Osteoblast (primary cell): ENCODE measurements around the gene ZBP1. TPM values are rescaled to one million over a fixed set of nuclear protein-coding genes. Genes with fewer than 3 reads are reported as not detected.

Experiments used
- DNase-seq: peaks from one replicate; pipeline ENCODE4 v3.0.0; 2011; ENCODE audit warnings: low spot score, mixed read lengths; ENCODE audit not compliant: insufficient read length; ENCODE audit errors: missing footprints
- H2AFZ ChIP-seq: 2 replicates; pipeline ENCODE4 v1.6.0; 2011; ENCODE audit warnings: mild to moderate bottlenecking, low read length
- H3K27ac ChIP-seq: 2 replicates; pipeline ENCODE4 v1.5.1; 2011; ENCODE audit warnings: mild to moderate bottlenecking, low read depth, low read length, moderate library complexity
- H3K27me3 ChIP-seq: 2 replicates; pipeline ENCODE4 v1.6.0; 2012; ENCODE audit warnings: mild to moderate bottlenecking, control low read depth, inconsistent platforms, low read length, moderate library complexity; ENCODE audit not compliant: insufficient read depth
- H3K36me3 ChIP-seq: 2 replicates; pipeline ENCODE4 v1.5.1; 2011; ENCODE audit warnings: mild to moderate bottlenecking, low read length, control low read depth, moderate library complexity; ENCODE audit not compliant: insufficient read depth
- H3K4me1 ChIP-seq: 2 replicates; pipeline ENCODE4 v1.5.1; 2011; ENCODE audit warnings: mild to moderate bottlenecking, low read length, control low read depth, moderate library complexity; ENCODE audit not compliant: insufficient read depth
- H3K4me2 ChIP-seq: 2 replicates; pipeline ENCODE4 v1.6.0; 2011; ENCODE audit warnings: mild to moderate bottlenecking, low read length; ENCODE audit not compliant: insufficient read depth
- H3K4me3 ChIP-seq: fragments of 200-600 bp; sonication (generic); 3 replicates; pipeline ENCODE4 v1.5.1; 2012; ENCODE audit warnings: mild to moderate bottlenecking, low read length, inconsistent platforms; ENCODE audit not compliant: insufficient read depth
- H3K79me2 ChIP-seq: 2 replicates; pipeline ENCODE4 v1.6.0; 2012; ENCODE audit warnings: mild to moderate bottlenecking, low read length, control low read depth, inconsistent platforms; ENCODE audit not compliant: insufficient read depth
- H3K9me3 ChIP-seq: 2 replicates; pipeline ENCODE4 v1.5.1; 2011; ENCODE audit warnings: low read depth, low read length, control low read depth
- H4K20me1 ChIP-seq: 2 replicates; pipeline ENCODE4 v1.6.0; 2012; ENCODE audit warnings: mild to moderate bottlenecking, low read length, control low read depth; ENCODE audit not compliant: insufficient read depth
- total RNA-seq: library from RNA; depleted of rRNA; stranded (reverse); fragments of >200 nt; gene quantifications from 2 replicates; pipeline ENCODE4 v1.2.3, GENCODE V29; 2012
- TF ChIP-seq, protein P1 (sequence below): IDR thresholded peaks from 2 replicates; pipeline ENCODE4 v1.5.1; 2011; ENCODE audit warnings: mild to moderate bottlenecking, low read depth, low read length, moderate library complexity; ENCODE audit errors: extremely low read depth

Gene ZBP1
- total RNA-seq, 1 donor: not detected

DNA sequence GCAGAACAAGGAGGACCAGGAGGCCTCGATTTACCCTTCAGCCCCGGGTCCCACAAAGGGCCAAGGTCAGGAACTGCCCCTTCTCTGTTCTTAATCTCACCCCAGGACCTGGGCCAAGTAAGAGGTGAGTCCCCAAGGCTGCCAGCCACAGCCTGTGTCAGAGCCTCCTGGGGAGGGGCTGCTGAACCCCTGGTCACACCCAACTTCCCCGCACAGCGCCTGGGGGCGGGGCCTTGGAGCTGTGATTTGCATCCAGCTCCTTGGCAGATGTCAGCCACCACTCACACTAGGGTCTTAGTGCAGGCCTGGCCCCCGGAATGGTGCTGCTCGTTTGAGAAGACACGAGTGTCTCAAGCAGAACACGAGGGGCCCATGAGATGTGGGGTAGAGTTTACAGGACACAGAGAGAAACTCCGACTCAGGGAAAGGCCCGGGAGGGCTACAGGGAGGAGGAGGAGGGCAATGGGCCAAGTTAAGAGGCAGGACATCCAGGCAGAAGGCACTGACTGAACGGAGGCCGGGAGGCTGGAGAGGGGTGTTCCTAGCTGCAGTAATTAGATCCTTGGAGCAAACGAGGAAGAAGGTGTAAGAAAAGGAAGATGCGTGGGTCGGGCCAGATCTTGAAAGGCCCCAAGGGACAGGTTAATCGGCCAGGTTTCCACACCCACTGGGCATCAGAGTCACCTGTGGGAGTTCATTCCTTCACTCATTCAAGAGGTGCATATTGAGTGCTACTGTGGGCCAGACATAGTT is 26.9 kb downstream of the ZBP1 start:
- peak; percentile 87 for DNase-seq
- H3K4me1 ChIP-seq: no peaks in the 10 kb centered on the region
- H3K4me2 ChIP-seq: no peak overlapping the region
- no peak overlapping the region for H3K27ac ChIP-seq
- TF ChIP-seq, protein P1, sequence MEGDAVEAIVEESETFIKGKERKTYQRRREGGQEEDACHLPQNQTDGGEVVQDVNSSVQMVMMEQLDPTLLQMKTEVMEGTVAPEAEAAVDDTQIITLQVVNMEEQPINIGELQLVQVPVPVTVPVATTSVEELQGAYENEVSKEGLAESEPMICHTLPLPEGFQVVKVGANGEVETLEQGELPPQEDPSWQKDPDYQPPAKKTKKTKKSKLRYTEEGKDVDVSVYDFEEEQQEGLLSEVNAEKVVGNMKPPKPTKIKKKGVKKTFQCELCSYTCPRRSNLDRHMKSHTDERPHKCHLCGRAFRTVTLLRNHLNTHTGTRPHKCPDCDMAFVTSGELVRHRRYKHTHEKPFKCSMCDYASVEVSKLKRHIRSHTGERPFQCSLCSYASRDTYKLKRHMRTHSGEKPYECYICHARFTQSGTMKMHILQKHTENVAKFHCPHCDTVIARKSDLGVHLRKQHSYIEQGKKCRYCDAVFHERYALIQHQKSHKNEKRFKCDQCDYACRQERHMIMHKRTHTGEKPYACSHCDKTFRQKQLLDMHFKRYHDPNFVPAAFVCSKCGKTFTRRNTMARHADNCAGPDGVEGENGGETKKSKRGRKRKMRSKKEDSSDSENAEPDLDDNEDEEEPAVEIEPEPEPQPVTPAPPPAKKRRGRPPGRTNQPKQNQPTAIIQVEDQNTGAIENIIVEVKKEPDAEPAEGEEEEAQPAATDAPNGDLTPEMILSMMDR: no peak
- H3K27me3 ChIP-seq: no peaks in the 10 kb centered on the region
- H3K9me3 ChIP-seq: no peaks in the 10 kb centered on the region
- no peaks in the 10 kb centered on the region for H4K20me1 ChIP-seq
- H2AFZ ChIP-seq: no peak overlapping the region
- H3K4me3 ChIP-seq: no peak overlapping the region
- no peaks in the 10 kb centered on the region for H3K36me3 ChIP-seq
- H3K79me2 ChIP-seq: no peaks in the 10 kb centered on the region

DNA sequence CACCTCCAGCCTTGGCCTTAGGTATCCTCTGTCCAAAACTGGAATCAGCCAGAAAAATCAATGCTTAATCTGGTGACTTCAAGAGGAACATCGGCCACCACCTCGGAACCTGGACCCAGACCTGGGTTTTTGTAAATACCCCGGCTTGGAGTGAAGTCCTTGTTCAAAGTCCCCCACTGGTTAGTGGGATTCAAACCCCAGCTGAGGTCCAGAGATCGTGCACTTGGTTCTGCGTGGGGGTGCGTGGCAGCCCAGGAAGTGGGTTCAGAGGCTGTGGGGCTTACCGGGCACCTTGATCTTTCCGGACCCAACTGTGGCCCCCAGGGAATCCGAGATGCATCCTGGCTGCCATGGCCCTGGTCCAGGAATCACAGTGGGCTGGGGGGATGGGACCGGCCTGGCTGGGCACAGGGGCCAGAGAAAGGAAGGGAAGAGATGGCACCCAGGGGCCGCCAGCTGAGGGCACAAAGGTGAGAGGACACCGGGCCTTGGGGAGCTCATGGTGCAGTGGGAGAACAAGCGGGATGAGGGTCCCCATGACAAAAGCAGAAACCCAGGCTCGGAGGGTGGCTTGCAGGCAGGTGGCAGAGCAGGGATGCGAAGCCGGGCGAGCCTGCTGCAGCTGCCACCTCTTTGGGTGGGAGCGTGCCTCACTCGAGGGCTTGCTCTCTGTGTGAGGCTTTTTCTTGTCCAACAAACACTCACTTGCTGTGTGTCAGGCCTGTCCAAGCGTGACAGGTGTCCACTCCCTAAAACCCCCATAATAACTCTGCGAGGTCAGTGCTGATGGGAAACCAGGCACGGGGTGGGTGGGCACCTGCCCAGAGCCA is 27.7 kb downstream of the ZBP1 start:
- Histone ChIP-seq H2AFZ (no peak overlapping the region), H3K9me3 (no peaks in the 10 kb centered on the region), H3K36me3 (no peaks in the 10 kb centered on the region), H3K27ac (no peak overlapping the region), H4K20me1 (no peaks in the 10 kb centered on the region), H3K4me2 (no peak overlapping the region), H3K4me3 (no peak overlapping the region), H3K79me2 (no peaks in the 10 kb centered on the region), H3K4me1 (no peaks in the 10 kb centered on the region), H3K27me3 (no peaks in the 10 kb centered on the region)
- TF ChIP-seq, protein P1: no peak
- peak; percentile 60 for DNase-seq

DNA sequence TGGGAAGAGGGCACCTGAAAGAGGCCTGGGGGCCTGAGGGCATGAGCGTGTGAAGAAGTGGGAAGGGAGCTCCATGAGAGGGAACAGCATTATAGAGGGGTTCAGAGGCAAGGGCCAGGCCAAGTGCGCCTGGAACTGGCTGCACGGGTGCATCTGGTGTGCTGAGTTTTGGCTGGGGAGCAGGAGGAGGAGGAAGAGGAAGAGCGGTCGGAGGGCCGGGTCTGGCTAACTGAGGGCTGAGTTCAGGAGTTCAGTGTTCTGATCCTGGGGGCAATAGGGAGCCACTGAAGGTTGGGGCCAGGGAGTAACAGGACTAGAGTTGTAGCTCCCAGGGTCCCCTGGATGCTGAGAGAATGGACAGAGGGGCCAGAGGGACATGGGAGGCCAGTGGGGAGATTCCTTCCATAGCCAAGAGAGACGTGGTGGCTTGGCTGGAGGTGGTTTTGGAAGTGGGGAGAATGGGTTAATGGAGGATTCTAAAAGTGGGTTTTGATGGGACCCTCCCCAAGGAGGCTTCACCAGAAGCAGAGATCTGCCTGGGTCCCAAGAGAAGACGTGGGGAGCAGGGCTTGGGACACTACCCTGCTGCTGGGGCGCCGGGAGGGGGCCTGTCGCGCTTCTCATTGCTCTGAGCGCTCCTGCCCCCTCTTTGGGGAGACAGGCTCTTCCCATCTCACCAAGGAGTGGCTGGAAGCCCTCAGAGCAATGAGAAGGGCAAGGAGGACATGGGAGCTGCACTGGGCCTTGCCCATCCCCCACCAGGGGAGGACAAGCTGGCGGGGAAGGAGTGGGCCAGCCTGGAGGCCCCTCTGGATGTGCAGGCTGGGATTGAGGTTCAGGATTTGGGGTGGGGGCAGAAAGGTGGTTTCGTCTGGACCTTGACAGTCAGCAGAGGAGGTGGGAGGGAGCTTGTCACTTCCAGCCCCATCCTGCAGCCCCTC is 28.7 kb downstream of the ZBP1 start:
- Histone ChIP-seq H3K27ac (no peak overlapping the region), H3K36me3 (no peaks in the 10 kb centered on the region), H3K4me3 (no peak overlapping the region), H3K79me2 (no peaks in the 10 kb centered on the region), H3K4me2 (no peak overlapping the region), H2AFZ (no peak overlapping the region), H3K27me3 (peaks cover 4% of the 10 kb centered on the region), H4K20me1 (no peaks in the 10 kb centered on the region), H3K9me3 (no peaks in the 10 kb centered on the region), H3K4me1 (no peaks in the 10 kb centered on the region)
- TF ChIP-seq, protein P1: no peak
- DNase-seq: peak; percentile 70
